ENCODE measurements around the gene CLEC4F. TPM values are rescaled to one million over a fixed set of nuclear protein-coding genes. Genes with fewer than 3 reads are reported as not detected.

CLEC4F gene
- total RNA-seq, 1 experiment from 2014 or later: not detected

DNA sequence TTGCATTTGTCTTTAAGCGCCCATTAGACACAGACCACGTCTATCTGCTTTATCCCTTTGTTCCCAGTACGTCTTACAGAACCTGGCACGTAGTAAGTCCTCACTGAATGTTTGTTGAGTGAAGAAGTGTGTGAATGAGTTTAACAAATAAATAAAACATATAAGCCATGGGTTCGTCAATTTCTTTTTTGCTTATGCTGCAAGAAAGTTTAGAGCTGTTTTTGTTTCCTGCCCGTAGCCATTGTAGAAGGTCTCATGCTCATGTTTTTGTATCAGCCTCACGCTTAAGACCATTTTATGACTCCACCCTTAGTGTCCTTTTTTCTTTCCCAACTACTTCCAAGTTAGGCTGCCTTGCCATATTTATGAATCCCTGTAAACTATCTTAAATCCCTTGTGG lies 54.9 kb downstream of the CLEC4F start:
- no peak overlapping the region for H3K4me2 ChIP-seq (ENCODE audit: low read depth, low read length, poor library complexity, severe bottlenecking)
- no peaks in the 10 kb centered on the region for H3K27me3 ChIP-seq (ENCODE audit: low read length)
- H3K4me1 ChIP-seq (ENCODE audit: low read length): no peaks in the 10 kb centered on the region
- no peak overlapping the region for H3K27ac ChIP-seq (ENCODE audit: low read length)
- DNase-seq: no peak
- no peaks in the 10 kb centered on the region for H3K79me2 ChIP-seq (ENCODE audit: low read length)
- H3K9me2 ChIP-seq (replicated peaks; ENCODE audit: insufficient read depth, low read length): no peaks in the 10 kb centered on the region
- no peaks in the 10 kb centered on the region for H4K20me1 ChIP-seq (ENCODE audit: insufficient read depth, low read depth, low read length)
- no peak overlapping the region for H3K4me3 ChIP-seq (ENCODE audit: low read length)
- H3K9ac ChIP-seq (ENCODE audit: low read length): no peak overlapping the region
- H3K9me3 ChIP-seq (ENCODE audit: low read length): no peaks in the 10 kb centered on the region
- no peak overlapping the region for H2AFZ ChIP-seq (ENCODE audit: low read length)
- no peaks in the 10 kb centered on the region for H3K36me3 ChIP-seq (ENCODE audit: insufficient read depth, low read length)

GRCh38 chr2:70759446-70759845 lies 61.0 kb downstream of the CLEC4F start:
- H4K20me1 ChIP-seq (ENCODE audit: insufficient read depth, low read depth, low read length): no peaks in the 10 kb centered on the region
- no peak overlapping the region for H3K27ac ChIP-seq (ENCODE audit: low read length)
- H3K4me3 ChIP-seq (ENCODE audit: low read length): no peak overlapping the region
- no peak overlapping the region for H2AFZ ChIP-seq (ENCODE audit: low read length)
- H3K9ac ChIP-seq (ENCODE audit: low read length): no peak overlapping the region
- H3K27me3 ChIP-seq (ENCODE audit: low read length): no peaks in the 10 kb centered on the region
- no peaks in the 10 kb centered on the region for H3K9me2 ChIP-seq (replicated peaks; ENCODE audit: insufficient read depth, low read length)
- no peaks in the 10 kb centered on the region for H3K9me3 ChIP-seq (ENCODE audit: low read length)
- no peak overlapping the region for H3K4me2 ChIP-seq (ENCODE audit: low read depth, low read length, poor library complexity, severe bottlenecking)
- DNase-seq: no peak
- no peaks in the 10 kb centered on the region for H3K4me1 ChIP-seq (ENCODE audit: low read length)
- no peaks in the 10 kb centered on the region for H3K79me2 ChIP-seq (ENCODE audit: low read length)
- no peaks in the 10 kb centered on the region for H3K36me3 ChIP-seq (ENCODE audit: insufficient read depth, low read length)

Small RNA genes lying within 50 kb of the gene (small RNA-seq; reads per million reads assigned to genes)
- not detected for gene HMGN2P21

Other genes with a start within 250 kb of the CLEC4F start
- not detected in 2 replicates for gene ADD2, start 52.4 kb downstream of the CLEC4F start, total RNA-seq (2014; rRNA removed; shearing (Covaris generic); ENCODE audit: low replicate concordance)
- not detected in 2 replicates for gene FIGLA, start 30.0 kb downstream of the CLEC4F start, total RNA-seq (2014; rRNA removed; shearing (Covaris generic); ENCODE audit: low replicate concordance)
- gene CD207, start 15.2 kb upstream of the CLEC4F start, total RNA-seq (2014; rRNA removed; shearing (Covaris generic); ENCODE audit: low replicate concordance): not detected in 2 replicates
- gene VAX2, start 80.0 kb upstream of the CLEC4F start, total RNA-seq (2014; rRNA removed; shearing (Covaris generic); ENCODE audit: low replicate concordance): not detected in 2 replicates
- not detected in 2 replicates for gene ATP6V1B1, start 115.3 kb upstream of the CLEC4F start, total RNA-seq (2014; rRNA removed; shearing (Covaris generic); ENCODE audit: low replicate concordance)
- gene ANKRD53, start 158.0 kb upstream of the CLEC4F start, total RNA-seq (2014; rRNA removed; shearing (Covaris generic); ENCODE audit: low replicate concordance): 0.14 TPM in 1 of 2 replicates, not detected in the other
- 62.8 and 69.2 TPM in 2 replicates for gene TEX261, start 174.3 kb upstream of the CLEC4F start, total RNA-seq (2014; rRNA removed; shearing (Covaris generic); ENCODE audit: low replicate concordance)
- gene NAGK, start 248.0 kb upstream of the CLEC4F start, total RNA-seq (2014; rRNA removed; shearing (Covaris generic); ENCODE audit: low replicate concordance): 38.2 and 57.3 TPM in 2 replicates

All from Karpas-422 (cell line).